Epithelial cell of alveolus of lung (primary cell): ENCODE data around the gene HEMK1. TPM values are rescaled to one million over a fixed set of nuclear protein-coding genes. Genes with fewer than 3 reads are reported as not detected.

Source experiments
- total RNA-seq: library from RNA; depleted of rRNA; stranded (reverse); fragments of >200 nt; gene quantifications from 2 replicates; pipeline ENCODE4 v1.2.1, GENCODE V29; 2015

Gene HEMK1
- 13.4 and 15.6 TPM in 2 replicates for total RNA-seq

DNA sequence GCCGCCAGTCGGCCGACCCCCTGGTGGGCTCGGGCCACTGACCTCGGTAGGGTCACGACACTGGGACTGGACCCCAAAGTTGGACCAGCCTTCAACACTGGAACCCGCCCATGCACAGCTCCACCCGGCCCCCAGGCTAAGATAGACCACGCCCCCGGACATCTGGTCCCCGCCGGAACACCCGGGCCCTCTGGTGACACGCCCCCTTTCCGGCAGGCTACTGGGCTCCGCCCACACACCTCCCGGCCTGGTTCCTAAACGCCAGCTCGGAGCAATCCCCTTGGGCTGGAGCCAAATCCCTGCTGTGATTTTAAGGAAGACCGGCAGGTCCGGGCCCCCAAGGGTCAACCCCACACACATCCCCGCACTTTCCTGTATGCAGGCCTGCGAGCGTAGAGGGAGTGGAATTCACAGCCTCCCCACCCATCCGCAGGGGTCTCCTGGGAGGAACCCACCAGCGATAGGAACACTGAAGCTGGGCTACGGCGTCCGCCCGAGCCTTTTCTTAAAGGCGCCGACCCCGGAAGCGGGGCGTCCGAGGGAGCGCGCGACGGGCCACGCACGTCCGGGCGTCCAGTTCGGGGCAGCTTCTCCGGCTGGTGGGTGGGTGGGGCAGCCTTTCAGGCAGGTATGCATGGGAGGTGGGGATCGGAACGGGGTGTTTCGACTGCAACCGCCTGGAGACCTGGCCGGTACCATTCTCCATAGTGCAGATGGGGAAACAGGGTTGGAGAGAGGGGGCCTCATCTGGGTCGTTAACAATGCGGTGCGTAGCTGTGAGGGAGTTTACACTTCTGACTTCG lies at the start of gene HEMK1:
TSS of gene HEMK1 (plus strand) at position 576 of the 803 bp plus-strand sequence. CDS start 1,583 bp downstream, outside the sequence.

GRCh38 chr3:50567386-50568167 lies 1.7 kb upstream of the HEMK1 start, which contains the start of gene C3orf18:
TSS of gene C3orf18 (minus strand) at chr3:50567747. CDS start at chr3:50565699, 2,048 bp downstream.

GRCh38 chr3:50611464-50612233 lies 42.3 kb downstream of the HEMK1 start, which contains the start of gene CISH:
TSS of gene CISH (minus strand) at chr3:50611774. CDS start at chr3:50611650, 124 bp downstream.

GRCh38 chr3:50617096-50617791 lies 47.9 kb downstream of the HEMK1 start, which contains the start of gene MAPKAPK3:
TSS of gene MAPKAPK3 (plus strand) at chr3:50617151. CDS start at chr3:50617566, 415 bp downstream.

Other genes starting within 250 kb of the HEMK1 start
- 68.3 and 88.3 TPM in 2 replicates for gene HYAL2, start 246.8 kb upstream of the HEMK1 start, total RNA-seq
- 17.6 and 45.5 TPM in 2 replicates for gene TUSC2, start 241.3 kb upstream of the HEMK1 start, total RNA-seq
- 31.2 and 42.7 TPM in 2 replicates for gene RASSF1, start 228.7 kb upstream of the HEMK1 start, total RNA-seq
- gene ZMYND10, start 223.8 kb upstream of the HEMK1 start, total RNA-seq, result 0.48 and 1.4 TPM in 2 replicates
- gene NPRL2, start 218.7 kb upstream of the HEMK1 start, total RNA-seq, result 15.4 and 16.0 TPM in 2 replicates
- gene CYB561D2, start 218.7 kb upstream of the HEMK1 start, total RNA-seq, result 29.9 and 33.4 TPM in 2 replicates
- gene TMEM115, start 210.0 kb upstream of the HEMK1 start, total RNA-seq, result 59.6 and 74.7 TPM in 2 replicates
- gene CACNA2D2, start 65.9 kb upstream of the HEMK1 start, total RNA-seq, result 0.08 TPM in 1 of 2 replicates, not detected in the other
- 7.4 and 11.9 TPM in 2 replicates for gene C3orf18, start 1.8 kb upstream of the HEMK1 start, total RNA-seq
- gene CISH, start 42.3 kb downstream of the HEMK1 start, total RNA-seq, result 2.7 and 3.3 TPM in 2 replicates
- 15.0 and 32.2 TPM in 2 replicates for gene MAPKAPK3, start 47.6 kb downstream of the HEMK1 start, total RNA-seq
- under 0.01 TPM in 1 of 2 replicates, not detected in the other for gene DOCK3, start 105.4 kb downstream of the HEMK1 start, total RNA-seq